ENCODE data around the gene ZNF3. TPM values are rescaled to one million over a fixed set of nuclear protein-coding genes. Genes with fewer than 3 reads are reported as not detected.

The ZNF3 gene
- total and polyA plus RNA-seq, 9 of the 15 experiments (the other 6 are each of a cell fraction or from before 2014, with no cell fraction given), result 30.0 to 64.9 (median 51.5) TPM

- intact Hi-C loops (cut with micrococcal nuclease) (loop anchor here (2.0 to 5.0 kb wide), 3 partner anchors 31 to 137 kb away; partner anchors contain the start of genes MBLAC1 and ZNF3), in situ Hi-C loops (cut with MboI) (no loop called here)
- peak within 1 kb of the TSS; percentile 88 for H3K4me3 ChIP-seq
- 4% methylated on average over 46 of the region's 47 CpGs for WGBS (ENCODE audit: insufficient coverage, low coverage, missing lambda C conversion rate)
- BruUV-seq (replicated peaks), result TSS peak; percentile 81
- H2AFZ ChIP-seq (ENCODE audit: low read depth, low read length), result peak within 1 kb of the TSS; percentile 99
- H3K79me2 ChIP-seq (ENCODE audit: control insufficient read depth, insufficient read depth, low read length), result peaks cover 10% of the 10 kb centered on the region
- H3K4me2 ChIP-seq (ENCODE audit: insufficient read depth, low read length), result peak within 1 kb of the TSS; percentile 89
- peaks cover 3% of the 10 kb centered on the region; the same call in 1 of the 3 replicates for H3K36me3 ChIP-seq (ENCODE audit: control insufficient read depth, insufficient read depth, low read length)
- 0 out of 2 replicates have a peak, but pooled peaks cover 2% of the 10 kb centered on the region for H3K9me3 ChIP-seq (replicated peaks; ENCODE audit: control insufficient read depth, insufficient read depth, low read depth, low read length)
- H3K4me1 ChIP-seq (replicated peaks in 1 of 2; ENCODE audit: control insufficient read depth in 2 of 2, insufficient read depth in 2 of 2, low read length in 2 of 2), result peaks cover 3 to 14% of the 10 kb centered on the region in 2 experiments; a peak in 3 of 5 replicates
- ChIA-PET POLR2A (interaction anchor here (0.7 to 1.6 kb wide), 7 partner anchors 8 to 33 kb away, joined by 3 to 6 read pairs (median 5); no protein-coding TSS in a partner anchor), CTCF (ENCODE audit: low intra/inter-chr PET ratio) (interaction anchor here (0.5 to 0.9 kb wide), 3 partner anchors 13 to 61 kb away, joined by 3 to 4 read pairs (median 3); no protein-coding TSS in a partner anchor)
- H3K9ac ChIP-seq (ENCODE audit: insufficient read depth in 1 of 2, low read depth in 2 of 2, low read length in 2 of 2), result peak within 1 kb of the TSS; percentile 79 to 95
- DNase-seq (ENCODE audit: extremely low read depth in 1 of 4, low spot score in 3 of 4) (peak; percentile 93 to 97 (median 96)), ATAC-seq (peak; percentile 96), FAIRE-seq (peak; percentile 76)
- H3K27ac ChIP-seq (ENCODE audit: extremely low read depth, low read depth, low read length), result peak within 1 kb of the TSS; percentile 77
- no peaks in the 10 kb centered on the region for H4K20me1 ChIP-seq (replicated peaks; ENCODE audit: control insufficient read depth, insufficient read depth, low read length)
- no peaks in the 10 kb centered on the region for H3K9me1 ChIP-seq (ENCODE audit: control insufficient read depth, insufficient read depth, low read length)
- no peaks in the 10 kb centered on the region for H3K27me3 ChIP-seq (ENCODE audit: control insufficient read depth in 2 of 2, insufficient read depth in 2 of 2, low read length in 2 of 2)
- peak; percentile 92 for TF ChIP-seq EP400 (IDR thresholded peaks at IDR 0.05)
- TF ChIP-seq TSHZ1 (CRISPR knock-in tag; IDR thresholded peaks at IDR 0.05), result no peak
- TF ChIP-seq ZNF407 (IDR thresholded peaks at IDR 0.05; ENCODE audit: low read depth), result no peak
Measured at GRCh38 chr7:100049441-100050291, 31.9 kb downstream of the ZNF3 start, which contains the start of gene ZSCAN21. Gene ZSCAN21, plus strand, starts transcription at chr7:100049774. Its CDS starts 7,233 bp downstream, at chr7:100057007.
